IMR-90 (cell line): ENCODE data around the gene PLPP4. TPM values are rescaled to one million over a fixed set of nuclear protein-coding genes. Genes with fewer than 3 reads are reported as not detected.

Experiments used
- ATAC-seq: fragments of 200-7000 bp; cut with Tn5 transposase; 2 replicates; pipeline ENCODE4 v1.9.1; 2020; ENCODE audit warnings: low read depth, mild to moderate bottlenecking, moderate library complexity
- BruUV-seq: library from RNA; stranded (reverse); fragments of 400-500 nt; replicated peaks from 2 replicates; lab custom pipeline; 2021; lab: Mats Ljungman, UMichigan
- CTCF ChIA-PET: fragments of 300-600 bp; formaldehyde crosslinking; extraction: SDS; loops from one replicate; lab custom pipeline; 2021; ENCODE audit warnings: antibody characterized with exemption; lab: Yijun Ruan, JAX
- POLR2A ChIA-PET: fragments of 300-600 bp; sonication (Branson Sonifier 250); formaldehyde crosslinking; loops from one replicate; lab custom pipeline; 2022; ENCODE audit warnings: antibody characterized with exemption; ENCODE audit not compliant: unreplicated experiment; lab: Charles Lee
- DNase-seq: peaks from one replicate; pipeline ENCODE4 v3.0.0; 2013
- H2AFZ ChIP-seq: replicated peaks from 2 replicates; pipeline ENCODE3; 2013; ENCODE audit warnings: low read length, mild to moderate bottlenecking; ENCODE audit not compliant: poor library complexity
- H2AK5ac ChIP-seq: 2 replicates; pipeline ENCODE4 v1.6.1; 2013; ENCODE audit warnings: low read depth, low read length, inconsistent platforms
- H2AK9ac ChIP-seq: replicated peaks from 2 replicates; pipeline ENCODE3; 2013; ENCODE audit warnings: mild to moderate bottlenecking, low read depth, low read length, moderate library complexity; ENCODE audit not compliant: poor library complexity
- H2BK120ac ChIP-seq: 2 replicates; pipeline ENCODE4 v1.6.1; 2013; ENCODE audit warnings: low read depth, low read length, inconsistent platforms
- H2BK15ac ChIP-seq: 3 replicates; pipeline ENCODE4 v1.6.1; 2013; ENCODE audit warnings: low read depth, low read length, inconsistent platforms
- H2BK20ac ChIP-seq: 2 replicates; pipeline ENCODE4 v1.6.1; 2013; ENCODE audit warnings: low read depth, mild to moderate bottlenecking, inconsistent platforms, low read length, moderate library complexity
- H2BK5ac ChIP-seq: 2 replicates; pipeline ENCODE4 v1.6.1; 2013; ENCODE audit warnings: mild to moderate bottlenecking, low read depth, low read length, inconsistent platforms; ENCODE audit not compliant: poor library complexity, severe bottlenecking
- H3K14ac ChIP-seq: replicated peaks from 2 replicates; pipeline ENCODE4 v1.6.1; 2013; ENCODE audit warnings: low read depth, low read length, inconsistent platforms
- H3K18ac ChIP-seq: 2 replicates; pipeline ENCODE4 v1.6.1; 2013; ENCODE audit warnings: low read depth, low read length, control low read depth
- H3K23ac ChIP-seq: 2 replicates; pipeline ENCODE4 v1.6.1; 2013; ENCODE audit warnings: low read depth, low read length, inconsistent platforms
- H3K27ac ChIP-seq: 2 replicates; pipeline ENCODE4 v1.5.1; 2013; ENCODE audit warnings: mild to moderate bottlenecking, control low read depth, low read length; ENCODE audit not compliant: insufficient read depth
- H3K27me3 ChIP-seq: 2 replicates; pipeline ENCODE4 v1.6.1; 2013; ENCODE audit warnings: low read length; ENCODE audit not compliant: control insufficient read depth, insufficient read depth
- H3K36me3 ChIP-seq: 2 replicates; pipeline ENCODE4 v1.6.1; 2013; ENCODE audit warnings: low read length, mixed read lengths; ENCODE audit not compliant: control insufficient read depth, insufficient read depth
- H3K4ac ChIP-seq: 2 replicates; pipeline ENCODE4 v1.6.1; 2013; ENCODE audit warnings: low read depth, low read length, inconsistent platforms
- H3K4me1 ChIP-seq: 2 replicates; pipeline ENCODE4 v1.6.1; 2013; ENCODE audit warnings: low read length, mixed read lengths; ENCODE audit not compliant: control insufficient read depth, insufficient read depth
- H3K4me2 ChIP-seq: 2 replicates; pipeline ENCODE4 v1.6.1; 2013; ENCODE audit warnings: low read depth, mild to moderate bottlenecking, control low read depth, low read length, moderate library complexity
- H3K4me3 ChIP-seq: 2 replicates; pipeline ENCODE4 v1.5.1; 2013; ENCODE audit warnings: low read depth, mild to moderate bottlenecking, control low read depth, low read length, moderate library complexity; ENCODE audit not compliant: insufficient read depth
- H3K56ac ChIP-seq: 2 replicates; pipeline ENCODE4 v1.6.1; 2013; ENCODE audit warnings: low read length, inconsistent platforms; ENCODE audit not compliant: insufficient read depth; ENCODE audit errors: extremely low read depth
- H3K79me1 ChIP-seq, 2 experiments: 2 replicates each; pipeline ENCODE4 v1.6.1; 2013; ENCODE audit warnings: low read length in 2 of 2, inconsistent platforms in 1 of 2, low read depth in 1 of 2
- H3K9ac ChIP-seq: 2 replicates; pipeline ENCODE4 v1.6.1; 2013; ENCODE audit warnings: low read depth, low read length, control low read depth
- H3K9me1 ChIP-seq: 2 replicates; pipeline ENCODE4 v1.6.1; 2013; ENCODE audit warnings: low read length, inconsistent platforms; ENCODE audit not compliant: insufficient read depth
- H3K9me3 ChIP-seq: 2 replicates; pipeline ENCODE4 v1.6.1; 2013; ENCODE audit warnings: low read length; ENCODE audit not compliant: control insufficient read depth, insufficient read depth
- H4K20me1 ChIP-seq: 2 replicates; pipeline ENCODE4 v1.6.1; 2013; ENCODE audit warnings: low read length, inconsistent platforms; ENCODE audit not compliant: insufficient read depth
- H4K5ac ChIP-seq: 2 replicates; pipeline ENCODE4 v1.6.1; 2013; ENCODE audit warnings: mild to moderate bottlenecking, low read depth, low read length, control low read depth
- H4K8ac ChIP-seq, 2 experiments: 2 replicates each; pipeline ENCODE4 v1.6.1; 2013; ENCODE audit warnings: low read depth in 2 of 2, low read length in 2 of 2, control low read depth in 1 of 2, inconsistent platforms in 1 of 2
- H4K91ac ChIP-seq: 2 replicates; pipeline ENCODE4 v1.6.1; 2013; ENCODE audit warnings: low read depth, low read length, inconsistent platforms; ENCODE audit not compliant: insufficient read depth
- BHLHE40 ChIP-seq: fragments of 150-350 bp; IDR thresholded peaks from 2 replicates; pipeline ENCODE4 v1.6.1; 2016; ENCODE audit warnings: mild to moderate bottlenecking, low read depth, low read length
- CEBPB ChIP-seq: IDR thresholded peaks from 2 replicates; pipeline ENCODE4 v1.6.1; 2012; ENCODE audit warnings: low read depth, low read length, improper control_type of control experiment
- CHD1 ChIP-seq: IDR thresholded peaks from 2 replicates; pipeline ENCODE4 v1.6.1; 2012; ENCODE audit warnings: low read depth, low read length, improper control_type of control experiment
- FOS ChIP-seq: fragments of 150-350 bp; IDR thresholded peaks from 2 replicates; pipeline ENCODE4 v1.6.1; 2016; ENCODE audit warnings: low read depth, low read length
- MAFK ChIP-seq: IDR thresholded peaks from 2 replicates; pipeline ENCODE4 v1.6.1; 2012; ENCODE audit warnings: low read depth, low read length, improper control_type of control experiment
- MAZ ChIP-seq: IDR thresholded peaks from 2 replicates; pipeline ENCODE4 v1.6.1; 2012; ENCODE audit warnings: low read depth, mild to moderate bottlenecking, low read length, improper control_type of control experiment, moderate library complexity, borderline replicate concordance
- MXI1 ChIP-seq: IDR thresholded peaks from 2 replicates; pipeline ENCODE4 v1.6.1; 2012; ENCODE audit warnings: low read depth, mild to moderate bottlenecking, low read length, moderate library complexity, borderline replicate concordance
- NFE2L2 ChIP-seq: fragments of 150-350 bp; IDR thresholded peaks from 2 replicates; pipeline ENCODE4 v1.6.1; 2016; ENCODE audit warnings: low read depth, mild to moderate bottlenecking, low read length
- POLR2A ChIP-seq: IDR thresholded peaks from 2 replicates; pipeline ENCODE4 v1.6.1; 2012; ENCODE audit warnings: mild to moderate bottlenecking, low read depth, low read length
- RAD21 ChIP-seq: IDR thresholded peaks from 2 replicates; pipeline ENCODE4 v1.6.1; 2012; ENCODE audit warnings: low read length, improper control_type of control experiment
- RCOR1 ChIP-seq: IDR thresholded peaks from 2 replicates; pipeline ENCODE4 v1.6.1; 2012; ENCODE audit warnings: mild to moderate bottlenecking, low read length, improper control_type of control experiment; ENCODE audit not compliant: insufficient replicate concordance
- RFX5 ChIP-seq: IDR thresholded peaks from 2 replicates; pipeline ENCODE4 v1.8.0; 2012; ENCODE audit warnings: low read depth, mild to moderate bottlenecking, low read length, moderate library complexity
- SMC3 ChIP-seq: fragments of 150-350 bp; IDR thresholded peaks from 2 replicates; pipeline ENCODE4 v1.6.1; 2016; ENCODE audit warnings: low read depth, mild to moderate bottlenecking, antibody characterized with exemption, low read length, moderate library complexity
- WGBS, 2 experiments: methylation state at CpG; one replicate each; pipeline versions ENCODE4 v1.1.5 to v1.1.7; 2013; ENCODE audit warnings: missing lambda C conversion rate in 2 of 2; ENCODE audit not compliant: insufficient read length in 1 of 2; ENCODE audit errors: extremely low coverage in 2 of 2; 5-methylcytosine and 5-hydroxymethylcytosine counted together
- dilution Hi-C: fragments of 300-500 bp; cut with HindIII; formaldehyde crosslinking; loops from one replicate; pipeline ENCODE4 v1.14.3; 2018; ENCODE audit warnings: low sequenced_read_pairs; ENCODE audit not compliant: unreplicated experiment
- in situ Hi-C: fragments of 300-500 bp; cut with MboI; formaldehyde crosslinking; loops from 3 replicates; pipeline ENCODE4 v1.14.3; 2019; ENCODE audit warnings: low sequenced_read_pairs, inconsistent platforms, mixed read lengths
- intact Hi-C: fragments of 100-400 bp; cut with micrococcal nuclease; formaldehyde crosslinking; loops from 2 replicates; pipeline ENCODE4 v1.10.0; 2022
- polyA plus RNA-seq, 3 experiments: library from polyadenylated mRNA; depleted of rRNA; stranded (reverse); fragments of >200 nt; gene quantifications; 2 replicates each; pipeline ENCODE4 v1.2.3, GENCODE V29; 2012; ENCODE audit warnings: low replicate concordance in 1 of 3
- total RNA-seq: library from RNA; depleted of rRNA; stranded (reverse); fragments of >200 nt; gene quantifications from 2 replicates; pipeline ENCODE4 v1.2.3, GENCODE V29; 2012
- TF ChIP-seq, protein P1 (sequence below): fragments of 150-350 bp; IDR thresholded peaks from 2 replicates; pipeline ENCODE4 v1.6.1; 2017; ENCODE audit warnings: mild to moderate bottlenecking, antibody characterized with exemption, low read length, low read depth
- TF ChIP-seq, protein P2 (sequence below): conservative IDR thresholded peaks from 2 replicates; pipeline ENCODE4 v1.5.1; 2012; ENCODE audit warnings: mild to moderate bottlenecking, low read depth, low read length, improper control_type of control experiment
- TF ChIP-seq, protein P3 (sequence below): fragments of 150-350 bp; IDR thresholded peaks from 2 replicates; pipeline ENCODE4 v1.6.1; 2016; ENCODE audit warnings: low read depth, mild to moderate bottlenecking, low read length, moderate library complexity, borderline replicate concordance

PLPP4 gene
- total and polyA plus RNA-seq, 2 of the 4 experiments (the other 2 are of a cell fraction), result 0.18 to 0.60 TPM

DNA sequence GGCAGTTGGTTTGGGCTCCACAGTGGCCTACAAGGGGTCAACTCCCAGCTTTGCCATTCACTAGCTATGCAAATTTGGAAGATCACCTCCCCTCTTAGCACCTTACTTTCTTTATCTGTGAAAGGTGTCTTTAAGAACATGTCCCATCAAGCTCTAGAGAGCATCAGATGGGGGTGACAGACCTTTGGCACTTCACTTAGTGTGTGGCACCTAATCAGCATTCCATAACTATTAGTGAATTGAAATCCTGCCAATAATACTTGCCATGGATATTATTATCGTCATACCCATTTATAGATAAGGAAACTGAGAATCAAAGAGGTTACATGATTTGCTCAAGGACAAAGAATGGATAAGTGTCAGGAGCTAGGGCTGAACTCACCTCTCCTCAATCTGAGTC is 51.9 kb downstream of the PLPP4 start:
- H2BK15ac ChIP-seq, result no peak overlapping the region
- TF ChIP-seq, protein P1, sequence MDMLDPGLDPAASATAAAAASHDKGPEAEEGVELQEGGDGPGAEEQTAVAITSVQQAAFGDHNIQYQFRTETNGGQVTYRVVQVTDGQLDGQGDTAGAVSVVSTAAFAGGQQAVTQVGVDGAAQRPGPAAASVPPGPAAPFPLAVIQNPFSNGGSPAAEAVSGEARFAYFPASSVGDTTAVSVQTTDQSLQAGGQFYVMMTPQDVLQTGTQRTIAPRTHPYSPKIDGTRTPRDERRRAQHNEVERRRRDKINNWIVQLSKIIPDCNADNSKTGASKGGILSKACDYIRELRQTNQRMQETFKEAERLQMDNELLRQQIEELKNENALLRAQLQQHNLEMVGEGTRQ, result no peak
- no peak for TF ChIP-seq RAD21
- TF ChIP-seq, protein P2, sequence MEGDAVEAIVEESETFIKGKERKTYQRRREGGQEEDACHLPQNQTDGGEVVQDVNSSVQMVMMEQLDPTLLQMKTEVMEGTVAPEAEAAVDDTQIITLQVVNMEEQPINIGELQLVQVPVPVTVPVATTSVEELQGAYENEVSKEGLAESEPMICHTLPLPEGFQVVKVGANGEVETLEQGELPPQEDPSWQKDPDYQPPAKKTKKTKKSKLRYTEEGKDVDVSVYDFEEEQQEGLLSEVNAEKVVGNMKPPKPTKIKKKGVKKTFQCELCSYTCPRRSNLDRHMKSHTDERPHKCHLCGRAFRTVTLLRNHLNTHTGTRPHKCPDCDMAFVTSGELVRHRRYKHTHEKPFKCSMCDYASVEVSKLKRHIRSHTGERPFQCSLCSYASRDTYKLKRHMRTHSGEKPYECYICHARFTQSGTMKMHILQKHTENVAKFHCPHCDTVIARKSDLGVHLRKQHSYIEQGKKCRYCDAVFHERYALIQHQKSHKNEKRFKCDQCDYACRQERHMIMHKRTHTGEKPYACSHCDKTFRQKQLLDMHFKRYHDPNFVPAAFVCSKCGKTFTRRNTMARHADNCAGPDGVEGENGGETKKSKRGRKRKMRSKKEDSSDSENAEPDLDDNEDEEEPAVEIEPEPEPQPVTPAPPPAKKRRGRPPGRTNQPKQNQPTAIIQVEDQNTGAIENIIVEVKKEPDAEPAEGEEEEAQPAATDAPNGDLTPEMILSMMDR, result no peak
- no peak for TF ChIP-seq MXI1
- no peak for TF ChIP-seq CEBPB
- no peak for TF ChIP-seq FOS
- TF ChIP-seq BHLHE40, result no peak
- TF ChIP-seq SMC3, result no peak
- TF ChIP-seq MAZ, result no peak
- TF ChIP-seq RFX5, result no peak
- no peak for TF ChIP-seq POLR2A
- TF ChIP-seq NFE2L2, result no peak
- TF ChIP-seq MAFK, result no peak
- TF ChIP-seq RCOR1, result no peak
- TF ChIP-seq, protein P3, sequence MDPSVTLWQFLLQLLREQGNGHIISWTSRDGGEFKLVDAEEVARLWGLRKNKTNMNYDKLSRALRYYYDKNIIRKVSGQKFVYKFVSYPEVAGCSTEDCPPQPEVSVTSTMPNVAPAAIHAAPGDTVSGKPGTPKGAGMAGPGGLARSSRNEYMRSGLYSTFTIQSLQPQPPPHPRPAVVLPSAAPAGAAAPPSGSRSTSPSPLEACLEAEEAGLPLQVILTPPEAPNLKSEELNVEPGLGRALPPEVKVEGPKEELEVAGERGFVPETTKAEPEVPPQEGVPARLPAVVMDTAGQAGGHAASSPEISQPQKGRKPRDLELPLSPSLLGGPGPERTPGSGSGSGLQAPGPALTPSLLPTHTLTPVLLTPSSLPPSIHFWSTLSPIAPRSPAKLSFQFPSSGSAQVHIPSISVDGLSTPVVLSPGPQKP, result no peak
- no peak for TF ChIP-seq CHD1
- H4K8ac ChIP-seq, result no peak overlapping the region
- peaks cover 18% of the 10 kb centered on the region for H3K9me3 ChIP-seq
- H3K4me1 ChIP-seq, result no peaks in the 10 kb centered on the region
- H3K4me2 ChIP-seq, result no peak overlapping the region
- no peak overlapping the region for H2BK5ac ChIP-seq
- no peak overlapping the region for H3K23ac ChIP-seq
- no peak for DNase-seq
- no peak overlapping the region for H2AK9ac ChIP-seq
- no peak overlapping the region for H3K56ac ChIP-seq
- H3K9ac ChIP-seq, result no peak overlapping the region
- no peak overlapping the region for H3K4me3 ChIP-seq
- H2AK5ac ChIP-seq, result no peak overlapping the region
- H2BK120ac ChIP-seq, result no peak overlapping the region
- WGBS, 2 experiments, result no CpG with 5 or more reads among the region's 1 CpG
- intact Hi-C loops, result no loop called here
- H3K14ac ChIP-seq, result no peak overlapping the region
- H3K27me3 ChIP-seq, result no peaks in the 10 kb centered on the region
- no peak overlapping the region for H2BK20ac ChIP-seq
- no peaks in the 10 kb centered on the region for H3K79me1 ChIP-seq
- in situ Hi-C loops, result no loop called here
- dilution Hi-C loops, result no loop called here
- H4K20me1 ChIP-seq, result no peaks in the 10 kb centered on the region
- no peak overlapping the region for H3K18ac ChIP-seq
- ATAC-seq, result no peak
- H3K27ac ChIP-seq, result no peak overlapping the region
- H4K5ac ChIP-seq, result no peak overlapping the region
- no peaks in the 10 kb centered on the region for H3K9me1 ChIP-seq
- no TSS peak for BruUV-seq
- no peak overlapping the region for H4K91ac ChIP-seq
- no peak overlapping the region for H3K4ac ChIP-seq
- no peaks in the 10 kb centered on the region for H3K36me3 ChIP-seq
- POLR2A ChIA-PET, result no interaction called here
- no peak overlapping the region for H2AFZ ChIP-seq
- CTCF ChIA-PET, result no interaction called here
